ENCODE data around the gene MRPL54. TPM values are rescaled to one million over a fixed set of nuclear protein-coding genes. Genes with fewer than 3 reads are reported as not detected.

The MRPL54 gene
- total and polyA plus RNA-seq, 9 donors = 14.5 to 113 (median 64.4) TPM

GRCh38 chr19:3769494-3769893 lies 7.0 kb downstream of the MRPL54 start:
- H3K36me3 ChIP-seq = no peaks in the 10 kb centered on the region
- no peak overlapping the region for H3K4me3 ChIP-seq
- intact Hi-C loops (cut with DNase I) = no loop called here
- H3K9me3 ChIP-seq = no peaks in the 10 kb centered on the region
- H3K4me1 ChIP-seq (ENCODE audit: insufficient read depth) = peaks cover 2% of the 10 kb centered on the region
- no peak overlapping the region for H3K27ac ChIP-seq
- 81 to 90% (median 82%) methylated on average over 17 of the region's 17 CpGs for WGBS, 3 donors
- no peaks in the 10 kb centered on the region for H3K27me3 ChIP-seq
- DNase-seq = no peak
- TF ChIP-seq CTCF (IDR thresholded peaks at IDR 0.05) = no peak
- no peak for TF ChIP-seq POLR2A (IDR thresholded peaks at IDR 0.05)
- no peak for TF ChIP-seq EP300 (IDR thresholded peaks at IDR 0.05)

GRCh38 chr19:3770136-3770999 lies 7.9 kb downstream of the MRPL54 start:
- TF ChIP-seq CTCF (IDR thresholded peaks at IDR 0.05) (no peak), POLR2A (IDR thresholded peaks at IDR 0.05) (no peak), EP300 (IDR thresholded peaks at IDR 0.05) (no peak)
- intact Hi-C loops (cut with DNase I) = no loop called here
- DNase-seq = no peak
- WGBS, 3 donors = 28 to 39% (median 33%) methylated on average over 50 to 53 of the region's 53 CpGs
- Histone ChIP-seq H3K4me3 (no peak overlapping the region), H3K9me3 (no peaks in the 10 kb centered on the region), H3K27ac (no peak overlapping the region), H3K4me1 (ENCODE audit: insufficient read depth) (peaks cover 2% of the 10 kb centered on the region), H3K27me3 (no peaks in the 10 kb centered on the region), H3K36me3 (no peaks in the 10 kb centered on the region)

- WGBS, 3 donors = 37 to 47% (median 45%) methylated on average over 25 to 35 of the region's 35 CpGs
- no peak overlapping the region for H3K27ac ChIP-seq
- intact Hi-C loops (cut with DNase I) = no loop called here
These were observed 8.8 kb downstream of the MRPL54 start for GRCh38 chr19:3771000-3771905.

More at GRCh38 chr19:3771000-3771905, 8.8 kb downstream of the MRPL54 start:
- Histone ChIP-seq H3K9me3 (no peaks in the 10 kb centered on the region), H3K4me3 (no peak overlapping the region), H3K36me3 (no peaks in the 10 kb centered on the region), H3K27me3 (no peaks in the 10 kb centered on the region), H3K4me1 (ENCODE audit: insufficient read depth) (peaks cover 2% of the 10 kb centered on the region)
- TF ChIP-seq CTCF (IDR thresholded peaks at IDR 0.05) = no peak
- no peak for TF ChIP-seq EP300 (IDR thresholded peaks at IDR 0.05)
- no peak for TF ChIP-seq POLR2A (IDR thresholded peaks at IDR 0.05)
- DNase-seq = no peak

Measured in ovary (tissue), 9 donors.